ENCODE results near the gene MRPL24.

DNA sequence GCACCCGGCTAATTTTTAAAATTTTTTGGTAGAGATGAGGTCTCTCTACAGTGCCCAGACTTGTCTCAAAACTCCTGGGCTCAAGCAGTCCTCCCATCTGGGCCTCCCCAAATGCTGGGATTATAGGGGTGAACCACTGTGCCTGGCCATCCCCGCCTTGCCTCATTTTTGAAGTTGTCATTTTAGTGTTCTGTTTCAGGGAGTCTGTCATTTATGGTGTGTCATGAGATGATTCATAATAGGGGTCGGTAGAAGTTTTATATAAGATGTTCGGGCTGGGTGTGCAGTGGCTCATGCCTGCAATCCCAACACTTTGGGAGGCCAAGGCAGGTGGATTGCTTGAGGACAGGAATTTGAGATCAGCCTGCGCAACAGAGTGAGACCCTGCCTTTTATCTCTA, 34.9 kb upstream of the MRPL24 start:
- TF ChIP-seq, protein P1, sequence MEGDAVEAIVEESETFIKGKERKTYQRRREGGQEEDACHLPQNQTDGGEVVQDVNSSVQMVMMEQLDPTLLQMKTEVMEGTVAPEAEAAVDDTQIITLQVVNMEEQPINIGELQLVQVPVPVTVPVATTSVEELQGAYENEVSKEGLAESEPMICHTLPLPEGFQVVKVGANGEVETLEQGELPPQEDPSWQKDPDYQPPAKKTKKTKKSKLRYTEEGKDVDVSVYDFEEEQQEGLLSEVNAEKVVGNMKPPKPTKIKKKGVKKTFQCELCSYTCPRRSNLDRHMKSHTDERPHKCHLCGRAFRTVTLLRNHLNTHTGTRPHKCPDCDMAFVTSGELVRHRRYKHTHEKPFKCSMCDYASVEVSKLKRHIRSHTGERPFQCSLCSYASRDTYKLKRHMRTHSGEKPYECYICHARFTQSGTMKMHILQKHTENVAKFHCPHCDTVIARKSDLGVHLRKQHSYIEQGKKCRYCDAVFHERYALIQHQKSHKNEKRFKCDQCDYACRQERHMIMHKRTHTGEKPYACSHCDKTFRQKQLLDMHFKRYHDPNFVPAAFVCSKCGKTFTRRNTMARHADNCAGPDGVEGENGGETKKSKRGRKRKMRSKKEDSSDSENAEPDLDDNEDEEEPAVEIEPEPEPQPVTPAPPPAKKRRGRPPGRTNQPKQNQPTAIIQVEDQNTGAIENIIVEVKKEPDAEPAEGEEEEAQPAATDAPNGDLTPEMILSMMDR (IDR thresholded peaks at IDR 0.05; ENCODE audit: low read depth, low read length): no peak
- no peak for TF ChIP-seq EZH2phosphoT487 (IDR thresholded peaks at IDR 0.05; ENCODE audit: low read depth)
